ENCODE measurements around the gene IL17RD.

IL17RD gene

GRCh38 chr3:57128826-57129667 lies 36.1 kb downstream of the IL17RD start:
- DNase-seq = no peak

DNA sequence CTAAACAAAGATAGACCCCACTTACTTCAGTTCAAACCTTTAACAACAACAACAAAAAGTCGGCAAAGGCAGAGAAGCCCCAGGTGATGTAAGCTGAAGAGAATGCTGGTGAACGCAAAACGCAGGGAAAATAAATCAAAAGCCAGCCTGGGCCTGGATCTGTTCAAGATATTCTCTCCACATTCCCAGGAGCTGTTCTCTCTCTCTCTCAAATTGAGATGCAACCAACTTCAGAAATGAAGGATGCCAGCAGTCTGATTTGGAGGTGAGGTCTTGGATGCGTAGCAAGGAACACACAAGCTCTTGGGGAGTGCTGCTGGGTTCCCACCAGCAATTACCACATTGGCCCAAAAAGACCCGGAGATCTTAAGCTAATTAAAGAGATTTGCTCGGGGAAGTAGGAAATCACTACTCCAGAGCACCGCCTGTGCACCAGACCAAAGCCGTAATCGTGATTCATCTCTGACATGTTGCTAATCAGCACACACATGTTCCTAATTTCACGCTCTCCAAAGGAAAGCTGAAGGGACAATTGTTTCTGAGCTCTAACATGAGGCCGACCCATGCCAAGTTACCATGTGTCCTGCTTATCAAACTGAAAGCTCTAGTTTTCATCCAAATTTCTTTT lies 37.1 kb downstream of the IL17RD start:
- DNase-seq = no peak

DNA sequence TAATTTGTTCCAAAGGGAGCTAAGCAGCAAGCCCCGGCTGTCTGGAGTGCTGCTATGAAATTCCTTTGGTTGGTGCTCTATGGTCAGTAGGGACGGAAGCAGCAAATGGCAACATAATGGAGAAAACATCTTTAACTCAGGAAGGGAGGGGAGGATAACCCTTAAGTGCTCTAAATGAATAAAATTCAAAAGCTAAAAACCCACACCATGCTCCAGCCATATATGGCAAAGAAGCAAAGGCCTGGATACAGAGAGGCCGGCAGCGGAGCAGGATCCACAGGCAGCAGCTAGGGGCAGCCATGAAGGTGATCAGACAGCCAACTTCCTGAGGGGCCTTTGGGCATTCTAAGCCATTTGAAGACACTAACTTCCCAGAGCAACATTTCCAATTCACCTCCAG lies 38.9 kb downstream of the IL17RD start:
- DNase-seq = no peak

DNA sequence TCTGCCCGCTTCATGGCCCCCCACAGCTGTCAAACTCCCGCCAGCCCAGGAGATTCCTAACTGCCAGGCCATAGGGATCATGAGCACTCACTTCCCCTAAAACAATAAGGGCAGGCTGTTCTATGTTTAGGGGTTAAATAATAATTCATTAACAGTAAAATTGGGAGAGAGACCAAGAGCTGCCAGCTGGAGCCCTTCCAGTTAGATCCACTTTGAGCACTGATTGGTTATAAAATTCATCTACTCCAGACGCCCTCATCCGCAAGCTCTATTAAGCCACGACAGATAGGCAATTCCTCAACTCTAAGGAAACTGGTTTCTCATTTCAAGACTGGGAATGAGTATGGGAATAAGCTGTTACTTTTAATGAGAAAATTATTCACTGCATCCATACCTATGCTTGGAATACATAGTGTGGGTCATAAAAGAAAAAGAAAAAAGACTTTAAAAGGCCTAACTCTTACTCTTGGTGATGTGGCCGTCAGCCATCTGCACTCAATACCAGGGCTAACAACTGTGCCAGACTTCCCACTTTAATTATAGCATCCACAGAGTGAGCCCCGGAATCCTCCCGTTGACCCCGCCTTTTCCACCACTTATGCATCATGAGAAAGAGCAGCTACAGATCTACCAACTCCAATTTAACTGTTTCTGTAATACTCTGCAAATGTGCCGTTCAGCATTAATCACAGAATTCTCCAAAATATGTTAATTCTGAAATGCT lies 44.5 kb downstream of the IL17RD start:
- no peak for DNase-seq

DNA sequence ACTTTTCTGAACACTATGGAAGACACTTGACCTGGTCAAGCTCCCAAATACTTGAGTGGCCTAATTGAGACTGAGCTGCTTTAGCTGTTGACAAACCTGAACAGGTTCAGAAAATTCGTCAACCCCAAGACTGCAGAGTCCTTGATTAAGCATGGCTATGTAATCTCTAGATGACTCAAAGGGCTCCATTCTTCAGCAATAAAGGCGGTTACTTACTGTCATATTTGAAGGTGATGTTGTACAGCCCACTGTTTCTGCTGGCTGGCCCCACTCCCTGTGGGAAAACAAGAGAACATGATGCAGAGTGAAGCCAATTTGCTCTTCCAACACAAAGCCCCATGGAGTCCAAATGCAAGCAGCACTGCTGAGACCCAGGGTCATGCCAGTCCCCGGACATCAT lies 45.1 kb downstream of the IL17RD start:
- DNase-seq = no peak

DNA sequence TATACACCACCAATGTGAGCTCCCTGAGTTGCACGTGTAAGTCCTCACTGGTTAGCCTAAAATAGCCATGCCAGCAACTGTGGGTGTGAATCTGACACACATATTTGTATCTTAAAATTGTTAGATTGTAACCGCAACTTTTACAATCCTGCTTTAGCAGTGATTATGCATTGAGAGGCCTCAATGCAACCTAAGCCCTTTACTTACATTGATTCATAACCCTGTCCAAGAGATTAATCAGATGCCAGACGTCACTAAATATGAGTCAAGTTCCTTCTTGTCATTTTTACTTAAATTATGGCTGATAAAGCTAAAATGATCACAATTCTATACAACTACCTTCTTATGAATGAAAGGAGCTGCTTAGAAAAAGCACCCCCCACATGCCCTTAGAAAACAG lies 46.9 kb downstream of the IL17RD start:
- DNase-seq = no peak

GRCh38 chr3:57116501-57116900 lies 48.7 kb downstream of the IL17RD start:
- DNase-seq = no peak

DNA sequence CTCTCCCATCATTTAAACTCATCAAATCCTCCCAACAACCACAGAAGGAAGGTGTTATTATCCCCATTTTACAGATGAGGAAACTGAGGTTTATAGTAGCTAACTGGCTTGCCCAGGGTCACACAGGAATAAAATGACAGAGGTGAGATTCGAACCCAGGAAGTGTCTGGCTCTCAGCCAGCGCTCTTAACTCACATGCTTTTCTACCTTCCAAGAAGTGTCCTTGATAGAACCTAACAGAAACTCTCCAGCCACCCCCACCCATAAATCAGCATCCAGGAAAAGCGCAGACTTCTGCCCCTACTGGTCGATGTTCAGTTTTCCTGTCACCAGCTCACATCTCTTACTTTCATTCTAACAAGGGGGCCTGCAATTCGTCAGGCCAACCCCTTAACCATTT lies 52.9 kb downstream of the IL17RD start:
- no peak for DNase-seq

DNA sequence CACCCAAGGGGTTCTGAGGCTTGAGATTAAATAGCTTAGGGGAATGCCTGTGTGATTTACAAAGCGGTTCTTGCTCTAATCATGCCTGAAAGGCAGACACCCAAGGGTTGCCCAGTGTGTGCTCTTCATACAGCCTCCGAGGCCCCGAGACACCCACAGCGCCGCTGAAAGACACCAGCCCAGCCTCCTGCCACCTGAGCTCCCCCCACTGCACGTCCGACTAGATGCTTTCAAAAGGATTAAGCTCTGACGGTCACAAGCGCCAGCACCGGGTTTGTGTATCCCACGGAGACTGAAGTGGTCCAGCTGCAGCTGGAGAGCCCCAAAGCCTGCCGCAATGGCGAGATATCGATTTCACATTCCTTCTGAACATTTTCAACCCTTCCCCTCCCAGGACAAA lies 54.4 kb downstream of the IL17RD start:
- peak; percentile 27 for DNase-seq

- DNase-seq = no peak
These were observed 54.9 kb downstream of the IL17RD start for GRCh38 chr3:57110214-57110613.

GRCh38 chr3:57109437-57110199 lies 55.5 kb downstream of the IL17RD start:
- no peak for DNase-seq

DNA sequence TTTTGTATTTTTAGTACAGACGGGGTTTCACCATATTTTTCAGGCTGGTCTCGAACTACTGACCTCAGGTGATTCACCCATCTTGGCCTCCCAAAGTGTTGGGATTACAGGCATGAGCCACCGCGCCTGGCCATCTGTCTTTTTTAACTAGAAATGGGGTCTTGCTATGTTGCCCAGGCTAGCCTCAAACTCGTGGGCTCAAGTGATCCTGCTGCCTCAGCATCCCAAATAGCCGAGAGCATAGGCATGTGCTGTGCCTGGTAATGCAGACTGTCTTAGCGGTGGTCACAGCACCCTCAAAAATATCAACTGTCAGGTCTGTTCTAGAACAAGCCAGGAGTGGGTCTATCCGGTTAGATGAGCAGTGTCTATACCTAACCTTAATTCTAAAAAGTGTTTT lies 56.5 kb downstream of the IL17RD start:
- no peak for DNase-seq

GRCh38 chr3:57105585-57105984 lies 59.6 kb downstream of the IL17RD start:
- DNase-seq = no peak

- no peak for DNase-seq
These were observed 65.0 kb downstream of the IL17RD start for GRCh38 chr3:57100046-57100695.

- no peak for DNase-seq
These were observed 66.5 kb downstream of the IL17RD start for GRCh38 chr3:57098418-57099310.

DNA sequence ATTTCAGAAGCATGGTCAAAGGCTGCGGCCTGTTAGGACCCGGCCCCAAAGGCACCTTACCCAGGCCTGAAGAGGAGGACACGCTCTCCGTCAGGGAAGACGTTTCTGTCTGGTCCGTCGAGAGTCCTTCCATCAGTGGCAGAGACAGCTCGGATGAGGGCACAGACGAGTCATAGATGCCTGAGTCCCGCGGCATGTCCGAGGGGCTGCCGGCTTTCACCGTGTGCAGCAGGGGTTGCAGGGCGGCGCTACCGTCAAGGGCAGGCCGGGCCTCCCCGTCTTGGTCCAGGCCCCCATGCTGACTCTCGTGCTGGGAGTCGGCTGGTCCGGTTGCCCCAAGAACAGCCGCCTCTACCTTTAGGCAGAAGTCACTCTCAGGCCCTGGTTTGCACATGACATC lies 67.6 kb downstream of the IL17RD start:
- DNase-seq = no peak

- DNase-seq = no peak
These were observed 69.8 kb downstream of the IL17RD start for GRCh38 chr3:57095363-57095762.

DNA sequence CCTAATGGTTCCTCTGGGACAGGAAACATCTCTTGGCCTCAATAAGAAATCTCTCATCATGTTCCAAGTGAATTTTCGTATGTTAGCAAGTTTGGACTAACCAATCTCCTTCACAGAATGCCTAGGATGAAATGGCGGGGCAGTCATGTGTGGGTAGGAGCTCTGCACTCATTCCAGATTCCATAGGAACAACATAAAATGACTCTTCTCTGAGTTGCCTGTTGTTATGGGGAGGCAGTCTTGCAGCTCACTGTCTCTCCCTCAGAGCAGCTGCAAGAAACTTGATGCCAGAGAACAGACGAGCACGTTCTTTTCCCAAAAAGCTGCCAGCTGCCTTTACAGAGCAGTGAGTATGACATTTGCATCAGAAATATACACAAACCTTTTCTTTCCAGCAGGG lies 70.6 kb downstream of the IL17RD start:
- DNase-seq = no peak

DNA sequence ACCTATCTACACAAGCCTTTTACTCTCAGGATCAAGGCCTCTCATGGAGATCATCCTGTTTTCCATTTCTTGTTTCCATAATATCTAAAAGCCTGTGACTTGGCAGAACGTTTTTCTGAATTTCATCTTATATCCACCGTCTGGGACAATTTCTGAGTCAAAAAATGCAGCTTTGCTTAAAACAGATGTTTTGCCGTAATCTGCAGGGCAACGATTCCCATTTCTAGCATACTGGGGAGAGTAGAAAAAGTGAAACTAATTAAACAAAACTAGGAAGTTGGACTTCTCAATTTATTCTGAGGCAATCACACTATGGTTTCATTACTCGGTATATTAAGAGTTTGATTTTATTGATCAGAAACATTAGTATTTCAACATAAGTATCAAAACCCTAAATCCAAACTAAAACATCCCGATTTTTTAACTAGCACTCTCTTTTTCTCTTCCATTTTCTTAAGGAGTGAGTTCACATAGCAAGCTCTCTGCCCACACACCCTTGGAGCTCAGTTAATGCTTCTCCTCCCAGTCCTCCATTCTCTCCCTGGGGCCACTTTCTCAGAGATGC lies 71.1 kb downstream of the IL17RD start:
- DNase-seq = no peak

GRCh38 chr3:57093489-57093888 lies 71.7 kb downstream of the IL17RD start:
- DNase-seq = no peak
